IMR-90 (cell line): ENCODE measurements around the gene FUBP3. TPM values are rescaled to one million over a fixed set of nuclear protein-coding genes. Genes with fewer than 3 reads are reported as not detected.

Source experiments
- ATAC-seq: fragments of 200-7000 bp; cut with Tn5 transposase; 2 replicates; pipeline ENCODE4 v1.9.1; 2020; ENCODE audit warnings: low read depth, mild to moderate bottlenecking, moderate library complexity
- BruUV-seq: library from RNA; stranded (reverse); fragments of 400-500 nt; replicated peaks from 2 replicates; lab custom pipeline; 2021; lab: Mats Ljungman, UMichigan
- CTCF ChIA-PET: fragments of 300-600 bp; formaldehyde crosslinking; extraction: SDS; loops from one replicate; lab custom pipeline; 2021; ENCODE audit warnings: antibody characterized with exemption; lab: Yijun Ruan, JAX
- POLR2A ChIA-PET: fragments of 300-600 bp; sonication (Branson Sonifier 250); formaldehyde crosslinking; loops from one replicate; lab custom pipeline; 2022; ENCODE audit warnings: antibody characterized with exemption; ENCODE audit not compliant: unreplicated experiment; lab: Charles Lee
- DNase-seq: peaks from one replicate; pipeline ENCODE4 v3.0.0; 2013
- H2AFZ ChIP-seq: replicated peaks from 2 replicates; pipeline ENCODE3; 2013; ENCODE audit warnings: low read length, mild to moderate bottlenecking; ENCODE audit not compliant: poor library complexity
- H2AK5ac ChIP-seq: 2 replicates; pipeline ENCODE4 v1.6.1; 2013; ENCODE audit warnings: low read depth, low read length, inconsistent platforms
- H2AK9ac ChIP-seq: replicated peaks from 2 replicates; pipeline ENCODE3; 2013; ENCODE audit warnings: mild to moderate bottlenecking, low read depth, low read length, moderate library complexity; ENCODE audit not compliant: poor library complexity
- H2BK120ac ChIP-seq: 2 replicates; pipeline ENCODE4 v1.6.1; 2013; ENCODE audit warnings: low read depth, low read length, inconsistent platforms
- H2BK15ac ChIP-seq: 3 replicates; pipeline ENCODE4 v1.6.1; 2013; ENCODE audit warnings: low read depth, low read length, inconsistent platforms
- H2BK20ac ChIP-seq: 2 replicates; pipeline ENCODE4 v1.6.1; 2013; ENCODE audit warnings: low read depth, mild to moderate bottlenecking, inconsistent platforms, low read length, moderate library complexity
- H2BK5ac ChIP-seq: 2 replicates; pipeline ENCODE4 v1.6.1; 2013; ENCODE audit warnings: mild to moderate bottlenecking, low read depth, low read length, inconsistent platforms; ENCODE audit not compliant: poor library complexity, severe bottlenecking
- H3K14ac ChIP-seq: replicated peaks from 2 replicates; pipeline ENCODE4 v1.6.1; 2013; ENCODE audit warnings: low read depth, low read length, inconsistent platforms
- H3K18ac ChIP-seq: 2 replicates; pipeline ENCODE4 v1.6.1; 2013; ENCODE audit warnings: low read depth, low read length, control low read depth
- H3K23ac ChIP-seq: 2 replicates; pipeline ENCODE4 v1.6.1; 2013; ENCODE audit warnings: low read depth, low read length, inconsistent platforms
- H3K27ac ChIP-seq: 2 replicates; pipeline ENCODE4 v1.5.1; 2013; ENCODE audit warnings: mild to moderate bottlenecking, control low read depth, low read length; ENCODE audit not compliant: insufficient read depth
- H3K27me3 ChIP-seq: 2 replicates; pipeline ENCODE4 v1.6.1; 2013; ENCODE audit warnings: low read length; ENCODE audit not compliant: control insufficient read depth, insufficient read depth
- H3K36me3 ChIP-seq: 2 replicates; pipeline ENCODE4 v1.6.1; 2013; ENCODE audit warnings: low read length, mixed read lengths; ENCODE audit not compliant: control insufficient read depth, insufficient read depth
- H3K4ac ChIP-seq: 2 replicates; pipeline ENCODE4 v1.6.1; 2013; ENCODE audit warnings: low read depth, low read length, inconsistent platforms
- H3K4me1 ChIP-seq: 2 replicates; pipeline ENCODE4 v1.6.1; 2013; ENCODE audit warnings: low read length, mixed read lengths; ENCODE audit not compliant: control insufficient read depth, insufficient read depth
- H3K4me2 ChIP-seq: 2 replicates; pipeline ENCODE4 v1.6.1; 2013; ENCODE audit warnings: low read depth, mild to moderate bottlenecking, control low read depth, low read length, moderate library complexity
- H3K4me3 ChIP-seq: 2 replicates; pipeline ENCODE4 v1.5.1; 2013; ENCODE audit warnings: low read depth, mild to moderate bottlenecking, control low read depth, low read length, moderate library complexity; ENCODE audit not compliant: insufficient read depth
- H3K56ac ChIP-seq: 2 replicates; pipeline ENCODE4 v1.6.1; 2013; ENCODE audit warnings: low read length, inconsistent platforms; ENCODE audit not compliant: insufficient read depth; ENCODE audit errors: extremely low read depth
- H3K79me1 ChIP-seq, 2 experiments: 2 replicates each; pipeline ENCODE4 v1.6.1; 2013; ENCODE audit warnings: low read length in 2 of 2, inconsistent platforms in 1 of 2, low read depth in 1 of 2
- H3K9ac ChIP-seq: 2 replicates; pipeline ENCODE4 v1.6.1; 2013; ENCODE audit warnings: low read depth, low read length, control low read depth
- H3K9me1 ChIP-seq: 2 replicates; pipeline ENCODE4 v1.6.1; 2013; ENCODE audit warnings: low read length, inconsistent platforms; ENCODE audit not compliant: insufficient read depth
- H3K9me3 ChIP-seq: 2 replicates; pipeline ENCODE4 v1.6.1; 2013; ENCODE audit warnings: low read length; ENCODE audit not compliant: control insufficient read depth, insufficient read depth
- H4K20me1 ChIP-seq: 2 replicates; pipeline ENCODE4 v1.6.1; 2013; ENCODE audit warnings: low read length, inconsistent platforms; ENCODE audit not compliant: insufficient read depth
- H4K5ac ChIP-seq: 2 replicates; pipeline ENCODE4 v1.6.1; 2013; ENCODE audit warnings: mild to moderate bottlenecking, low read depth, low read length, control low read depth
- H4K8ac ChIP-seq, 2 experiments: 2 replicates each; pipeline ENCODE4 v1.6.1; 2013; ENCODE audit warnings: low read depth in 2 of 2, low read length in 2 of 2, control low read depth in 1 of 2, inconsistent platforms in 1 of 2
- H4K91ac ChIP-seq: 2 replicates; pipeline ENCODE4 v1.6.1; 2013; ENCODE audit warnings: low read depth, low read length, inconsistent platforms; ENCODE audit not compliant: insufficient read depth
- CTCF ChIP-seq: conservative IDR thresholded peaks from 2 replicates; pipeline ENCODE4 v1.5.1; 2012; ENCODE audit warnings: mild to moderate bottlenecking, low read depth, low read length, improper control_type of control experiment
- RFX5 ChIP-seq: IDR thresholded peaks from 2 replicates; pipeline ENCODE4 v1.8.0; 2012; ENCODE audit warnings: low read depth, mild to moderate bottlenecking, low read length, moderate library complexity
- SMC3 ChIP-seq: fragments of 150-350 bp; IDR thresholded peaks from 2 replicates; pipeline ENCODE4 v1.6.1; 2016; ENCODE audit warnings: low read depth, mild to moderate bottlenecking, antibody characterized with exemption, low read length, moderate library complexity
- WGBS, 2 experiments: methylation state at CpG; one replicate each; pipeline versions ENCODE4 v1.1.5 to v1.1.7; 2013; ENCODE audit warnings: missing lambda C conversion rate in 2 of 2; ENCODE audit not compliant: insufficient read length in 1 of 2; ENCODE audit errors: extremely low coverage in 2 of 2; 5-methylcytosine and 5-hydroxymethylcytosine counted together
- dilution Hi-C: fragments of 300-500 bp; cut with HindIII; formaldehyde crosslinking; loops from one replicate; pipeline ENCODE4 v1.14.3; 2018; ENCODE audit warnings: low sequenced_read_pairs; ENCODE audit not compliant: unreplicated experiment
- in situ Hi-C: fragments of 300-500 bp; cut with MboI; formaldehyde crosslinking; loops from 3 replicates; pipeline ENCODE4 v1.14.3; 2019; ENCODE audit warnings: low sequenced_read_pairs, inconsistent platforms, mixed read lengths
- intact Hi-C: fragments of 100-400 bp; cut with micrococcal nuclease; formaldehyde crosslinking; loops from 2 replicates; pipeline ENCODE4 v1.10.0; 2022
- polyA plus RNA-seq, 3 experiments: library from polyadenylated mRNA; depleted of rRNA; stranded (reverse); fragments of >200 nt; gene quantifications; 2 replicates each; pipeline ENCODE4 v1.2.3, GENCODE V29; 2012; ENCODE audit warnings: low replicate concordance in 1 of 3
- total RNA-seq: library from RNA; depleted of rRNA; stranded (reverse); fragments of >200 nt; gene quantifications from 2 replicates; pipeline ENCODE4 v1.2.3, GENCODE V29; 2012

Gene FUBP3
- total and polyA plus RNA-seq, 2 of the 4 experiments (the other 2 are of a cell fraction) = 32.3 to 50.1 TPM

- BruUV-seq = no TSS peak
- DNase-seq = no peak
- TF ChIP-seq RFX5 (no peak), SMC3 (no peak), CTCF (no peak)
- H2BK20ac ChIP-seq = no peak overlapping the region
- H3K27me3 ChIP-seq = no peaks in the 10 kb centered on the region
- in situ Hi-C loops (no loop called here), dilution Hi-C loops (no loop called here), intact Hi-C loops (no loop called here)
- peaks cover 80% of the 10 kb centered on the region for H3K36me3 ChIP-seq
- H2AK5ac ChIP-seq = no peak overlapping the region
- H4K91ac ChIP-seq = no peak overlapping the region
- no peak overlapping the region for H3K23ac ChIP-seq
- H2AK9ac ChIP-seq = no peak overlapping the region
- ATAC-seq = no peak
- no peak overlapping the region for H3K4me2 ChIP-seq
- H2BK120ac ChIP-seq = no peak overlapping the region
- H4K20me1 ChIP-seq = no peaks in the 10 kb centered on the region; the same call in 1 of the 2 replicates
- ChIA-PET CTCF (no interaction called here), POLR2A (no interaction called here)
- no peak overlapping the region for H3K27ac ChIP-seq
- no peak overlapping the region for H2BK5ac ChIP-seq
- no peak overlapping the region for H4K5ac ChIP-seq
- no peak overlapping the region for H3K14ac ChIP-seq
- no peak overlapping the region for H3K18ac ChIP-seq
- no CpG with 5 or more reads among the region's 14 CpGs for WGBS, 2 experiments
- no peak overlapping the region for H4K8ac ChIP-seq
- no peaks in the 10 kb centered on the region; a peak in 1 of 4 replicates for H3K79me1 ChIP-seq
- H3K4me3 ChIP-seq = no peak overlapping the region
- peaks cover 4% of the 10 kb centered on the region; the same call in 1 of the 2 replicates for H3K9me1 ChIP-seq
- H3K9me3 ChIP-seq = no peaks in the 10 kb centered on the region
- no peak overlapping the region for H2AFZ ChIP-seq
- no peaks in the 10 kb centered on the region for H3K4me1 ChIP-seq
- no peak overlapping the region for H3K9ac ChIP-seq
- no peak overlapping the region for H3K56ac ChIP-seq
- no peak overlapping the region for H3K4ac ChIP-seq
- H2BK15ac ChIP-seq = no peak overlapping the region
These were observed 54.9 kb downstream of the FUBP3 start for GRCh38 chr9:130634191-130634768.
